DMS 273 (cell line): ENCODE results near the gene DOCK4.

Source experiments
- DNase-seq: peaks from one replicate; lab custom pipeline; 2025; ENCODE audit not compliant: unreplicated experiment; lab: John Stamatoyannopoulos, UW

Gene DOCK4

DNA sequence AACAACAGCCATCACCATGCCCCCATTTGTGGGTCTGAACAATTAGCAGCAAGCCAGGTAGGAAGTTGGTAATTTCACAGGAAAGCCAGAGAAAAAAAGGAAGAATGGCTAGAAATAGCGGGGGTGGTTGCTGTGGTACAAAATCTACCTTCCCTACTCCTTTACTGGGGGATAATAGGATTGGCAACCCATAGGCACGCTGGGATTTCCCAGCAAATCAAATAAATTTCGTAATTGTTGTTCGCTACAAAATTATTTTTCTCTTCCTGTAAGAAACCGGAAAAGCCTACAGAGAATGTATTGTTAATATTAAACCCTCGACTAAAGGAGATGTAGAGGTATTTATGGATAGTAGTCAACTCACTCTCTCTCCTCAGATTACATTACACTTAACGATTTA, 123.9 kb downstream of the DOCK4 start:
- DNase-seq: no peak

DNA sequence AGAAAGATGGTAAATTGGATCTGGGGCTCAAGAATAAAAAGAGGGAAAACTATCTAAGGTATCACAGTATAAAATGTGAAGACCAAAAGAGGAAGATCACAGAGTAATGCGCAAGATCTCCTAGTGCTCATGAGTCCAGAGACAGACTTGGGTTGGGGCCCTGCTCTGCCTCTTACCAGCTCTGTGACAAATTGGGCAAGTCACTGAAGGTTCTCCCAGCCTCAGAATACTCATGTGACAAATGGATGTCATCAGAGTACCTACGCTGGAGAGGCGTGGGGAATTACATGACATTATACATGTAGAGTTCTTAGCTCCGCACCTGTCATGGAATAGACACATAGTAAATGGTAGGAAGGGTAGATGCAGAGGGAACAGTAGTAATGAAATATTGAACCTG, 124.4 kb downstream of the DOCK4 start:
- DNase-seq: no peak

DNA sequence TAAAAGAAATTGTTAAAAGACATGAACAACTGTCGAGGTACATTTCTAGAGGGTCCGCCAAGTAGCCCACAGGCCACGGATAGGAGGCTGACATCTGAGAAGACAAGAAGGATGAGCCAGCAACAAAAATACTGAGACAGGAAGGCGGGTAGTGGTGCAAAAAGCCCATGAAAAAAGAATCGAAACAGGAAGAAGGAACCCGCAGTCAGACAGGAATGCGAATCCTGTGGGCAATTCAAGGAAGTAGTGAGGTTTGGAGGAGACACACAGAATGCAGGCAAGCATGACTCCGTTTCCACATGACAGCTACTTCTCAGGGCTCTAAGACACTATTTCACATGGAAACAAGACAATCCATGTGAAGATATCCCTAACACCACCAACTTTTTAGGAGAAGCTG, 125.2 kb downstream of the DOCK4 start:
- DNase-seq: no peak

GRCh38 chr7:112080441-112080840, 125.8 kb downstream of the DOCK4 start:
- no peak for DNase-seq

- no peak for DNase-seq
These were observed 126.5 kb downstream of the DOCK4 start for GRCh38 chr7:112079673-112080072.

- DNase-seq: no peak
These were observed 127.1 kb downstream of the DOCK4 start for GRCh38 chr7:112079122-112079521.

- no peak for DNase-seq
These were observed 129.9 kb downstream of the DOCK4 start for GRCh38 chr7:112076324-112076723.

GRCh38 chr7:112074464-112074863, 131.7 kb downstream of the DOCK4 start:
- no peak for DNase-seq

DNA sequence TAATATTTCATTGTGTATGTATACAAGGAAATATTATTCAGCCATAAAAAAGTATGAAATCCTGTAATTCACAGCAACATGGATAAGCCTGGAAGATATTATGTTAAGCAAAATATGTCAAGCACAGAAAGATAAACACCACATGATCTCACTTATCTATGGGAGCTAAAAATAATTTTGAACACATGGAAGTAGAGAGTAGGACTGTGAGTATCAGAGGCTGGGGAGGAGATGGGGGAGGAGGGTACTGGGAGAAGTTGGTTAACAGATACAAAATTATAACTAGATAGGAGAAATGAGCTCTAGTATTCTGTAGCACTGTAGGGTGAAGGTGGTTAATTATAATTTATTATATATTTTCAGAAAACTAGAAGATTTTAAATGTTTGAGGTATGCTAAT, 132.7 kb downstream of the DOCK4 start:
- no peak for DNase-seq

- DNase-seq: no peak
These were observed 133.5 kb downstream of the DOCK4 start for GRCh38 chr7:112072541-112073245.

GRCh38 chr7:112071856-112072255, 134.3 kb downstream of the DOCK4 start:
- no peak for DNase-seq

- no peak for DNase-seq
These were observed 135.4 kb downstream of the DOCK4 start for GRCh38 chr7:112070674-112071256.

GRCh38 chr7:112069879-112070321, 136.3 kb downstream of the DOCK4 start:
- no peak for DNase-seq

- DNase-seq: no peak
These were observed 137.2 kb downstream of the DOCK4 start for GRCh38 chr7:112068967-112069366.

GRCh38 chr7:112067632-112068540, 138.3 kb downstream of the DOCK4 start:
- DNase-seq: no peak

GRCh38 chr7:112067200-112067599, 139.0 kb downstream of the DOCK4 start:
- no peak for DNase-seq

DNA sequence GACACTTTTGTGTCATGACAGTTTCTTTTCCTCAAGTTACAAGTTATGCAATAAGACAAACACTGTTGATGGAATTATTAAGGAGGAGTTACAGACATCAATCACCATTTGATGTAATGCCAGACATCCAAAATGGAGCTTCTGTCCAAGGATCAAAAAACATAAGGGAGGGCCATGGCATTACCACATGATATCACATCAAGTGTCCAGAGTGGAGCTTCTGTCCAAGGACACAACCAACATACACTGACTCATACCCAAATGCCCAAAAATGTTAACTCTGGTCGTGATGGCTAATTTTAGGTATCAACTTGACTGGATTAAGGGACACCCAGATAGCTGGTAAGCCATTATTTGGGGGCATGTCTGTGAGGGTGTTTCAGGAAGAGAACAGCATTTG, 140.4 kb downstream of the DOCK4 start:
- DNase-seq: no peak

DNA sequence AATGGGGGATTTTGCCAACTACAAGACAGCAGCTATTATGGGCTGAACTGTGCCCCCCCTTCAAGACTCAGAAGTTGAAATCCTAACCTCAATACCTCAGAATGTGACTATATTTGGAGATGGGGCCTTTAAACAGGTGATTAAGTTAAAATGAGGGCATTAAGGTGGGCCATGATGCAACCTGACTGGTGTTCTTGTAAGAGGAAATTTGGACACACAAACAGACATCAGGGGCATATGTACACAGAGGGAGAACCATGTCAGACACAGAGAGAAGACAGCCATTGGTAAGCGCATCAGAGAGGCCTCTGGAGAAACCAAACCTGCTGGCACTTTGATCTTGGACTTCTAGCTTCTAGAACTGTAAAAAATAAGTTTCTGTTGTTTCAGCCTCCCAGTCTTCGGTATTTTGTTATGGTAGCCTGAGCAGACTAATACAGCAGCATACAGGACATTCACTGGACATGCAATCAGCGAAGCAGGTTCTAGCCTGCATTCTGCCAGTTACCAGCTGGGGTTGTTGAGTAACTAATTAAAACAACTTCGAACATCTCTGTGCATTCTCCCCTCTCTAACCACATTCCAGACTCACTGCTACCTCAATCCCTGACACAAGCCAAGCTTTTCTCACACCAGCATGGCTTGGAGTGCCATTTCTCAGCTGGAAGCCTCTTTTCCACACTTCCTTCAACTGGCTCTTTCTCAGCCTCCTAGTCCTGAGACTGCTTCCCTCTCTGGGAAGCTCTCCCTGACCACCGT, 141.4 kb downstream of the DOCK4 start:
- DNase-seq: no peak

GRCh38 chr7:112063974-112064373, 142.2 kb downstream of the DOCK4 start:
- DNase-seq: no peak

DNA sequence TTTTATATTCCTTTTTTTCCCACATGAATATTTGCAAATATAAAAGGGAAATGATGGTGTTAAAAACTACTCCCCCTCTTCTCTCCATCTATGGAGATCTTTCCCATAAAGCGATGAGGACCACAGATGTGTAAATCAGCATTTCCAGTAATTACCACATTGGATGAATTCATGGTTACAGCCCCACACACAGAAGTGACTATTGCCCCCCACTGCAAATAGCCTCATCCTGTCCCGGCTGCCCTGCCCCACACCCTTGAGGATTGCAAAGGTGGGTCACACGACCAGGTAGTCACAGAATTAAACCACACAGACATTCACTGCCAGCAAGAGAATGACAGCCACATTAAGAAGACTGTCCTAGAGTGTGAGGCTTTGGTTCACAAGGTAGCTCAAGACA, 145.1 kb downstream of the DOCK4 start:
- no peak for DNase-seq

DNA sequence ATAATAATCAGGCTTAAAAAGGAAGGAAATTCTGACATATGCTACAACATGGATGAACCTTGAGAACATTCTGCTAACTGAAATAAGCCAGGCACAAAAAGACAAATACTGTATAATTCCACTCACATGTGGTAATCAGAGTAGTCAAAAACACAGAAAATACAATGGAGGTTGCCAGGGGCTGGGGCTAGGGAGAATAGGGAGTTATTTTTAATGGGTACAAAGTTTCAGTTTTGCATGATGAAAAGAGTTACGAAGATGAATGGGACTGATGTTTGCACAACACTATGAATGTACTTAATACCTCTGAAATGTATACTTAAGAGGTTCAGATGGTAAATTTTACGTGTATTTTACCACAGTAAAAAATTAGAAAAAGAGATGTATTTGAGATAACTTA, 145.6 kb downstream of the DOCK4 start:
- no peak for DNase-seq
